ENCODE results near the gene TNPO1. TPM values are rescaled to one million over a fixed set of nuclear protein-coding genes. Genes with fewer than 3 reads are reported as not detected.
A peak's percentile ranks its signal among the peaks of the same experiment; 100 is the strongest.

Gene TNPO1
- total and polyA plus RNA-seq, 12 donors = 5.3 to 78.0 (median 67.5) TPM

GRCh38 chr5:72936893-72937292 is 120.4 kb downstream of the TNPO1 start:
- Histone ChIP-seq H3K4me3 (no peak overlapping the region), H3K4me1 (peaks cover 0 to 41% (median 21%) of the 10 kb centered on the region in 9 donors), H3K27me3 (no peaks in the 10 kb centered on the region), H3K27ac (peak overlapping the region in 3 of 10 donors; percentile 63 to 85 (median 82)), H3K36me3 (no peaks in the 10 kb centered on the region), H3K9me3 (no peaks in the 10 kb centered on the region)
- 93 to 94% methylated on average over 4 of the region's 4 CpGs for WGBS, 2 donors
- ATAC-seq (no peak), DNase-seq (no peak)
- intact Hi-C loops (cut with DNase I) = no loop called here
- TF ChIP-seq, protein P1, sequence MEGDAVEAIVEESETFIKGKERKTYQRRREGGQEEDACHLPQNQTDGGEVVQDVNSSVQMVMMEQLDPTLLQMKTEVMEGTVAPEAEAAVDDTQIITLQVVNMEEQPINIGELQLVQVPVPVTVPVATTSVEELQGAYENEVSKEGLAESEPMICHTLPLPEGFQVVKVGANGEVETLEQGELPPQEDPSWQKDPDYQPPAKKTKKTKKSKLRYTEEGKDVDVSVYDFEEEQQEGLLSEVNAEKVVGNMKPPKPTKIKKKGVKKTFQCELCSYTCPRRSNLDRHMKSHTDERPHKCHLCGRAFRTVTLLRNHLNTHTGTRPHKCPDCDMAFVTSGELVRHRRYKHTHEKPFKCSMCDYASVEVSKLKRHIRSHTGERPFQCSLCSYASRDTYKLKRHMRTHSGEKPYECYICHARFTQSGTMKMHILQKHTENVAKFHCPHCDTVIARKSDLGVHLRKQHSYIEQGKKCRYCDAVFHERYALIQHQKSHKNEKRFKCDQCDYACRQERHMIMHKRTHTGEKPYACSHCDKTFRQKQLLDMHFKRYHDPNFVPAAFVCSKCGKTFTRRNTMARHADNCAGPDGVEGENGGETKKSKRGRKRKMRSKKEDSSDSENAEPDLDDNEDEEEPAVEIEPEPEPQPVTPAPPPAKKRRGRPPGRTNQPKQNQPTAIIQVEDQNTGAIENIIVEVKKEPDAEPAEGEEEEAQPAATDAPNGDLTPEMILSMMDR (IDR thresholded peaks at IDR 0.05) = no peak

- no peaks in the 10 kb centered on the region for H3K27me3 ChIP-seq
- DNase-seq = no peak
- peak in 3 of 8 donors; percentile 45 to 67 (median 49) for ATAC-seq
- no peak overlapping the region for H3K4me3 ChIP-seq
- intact Hi-C loops (cut with DNase I) = loop anchor here in 1 of 10 donors (1.0 kb wide), 1 partner anchor 18 kb away; no protein-coding TSS in a partner anchor
- WGBS, 2 donors = 68 to 80% methylated on average over 3 of the region's 3 CpGs
- no peaks in the 10 kb centered on the region for H3K9me3 ChIP-seq
- H3K27ac ChIP-seq = peak overlapping the region in 9 of 10 donors; percentile 21 to 85 (median 63)
- H3K36me3 ChIP-seq = no peaks in the 10 kb centered on the region
- TF ChIP-seq, protein P1 (IDR thresholded peaks at IDR 0.05) = no peak
- H3K4me1 ChIP-seq = peaks cover 0 to 41% (median 21%) of the 10 kb centered on the region in 9 donors
Measured at GRCh38 chr5:72937517-72938061, 121.1 kb downstream of the TNPO1 start.

- Histone ChIP-seq H3K4me1 (peaks cover 0 to 41% (median 21%) of the 10 kb centered on the region in 9 donors), H3K27me3 (no peaks in the 10 kb centered on the region), H3K4me3 (no peak overlapping the region), H3K36me3 (no peaks in the 10 kb centered on the region), H3K9me3 (no peaks in the 10 kb centered on the region), H3K27ac (peak overlapping the region in 9 of 10 donors; percentile 21 to 85 (median 63))
- WGBS, 2 donors = 27 to 33% methylated on average over 1 of the region's 1 CpG
- intact Hi-C loops (cut with DNase I) = loop anchor here in 1 of 10 donors (1.0 kb wide), 1 partner anchor 17 kb away; no protein-coding TSS in a partner anchor
- peak; percentile 74 to 91 (median 87) for ATAC-seq
- peak in 1 of 2 donors; percentile 27 for DNase-seq
- TF ChIP-seq, protein P1 (IDR thresholded peaks at IDR 0.05) = no peak
Measured at GRCh38 chr5:72938206-72938605, 121.7 kb downstream of the TNPO1 start.

- ATAC-seq = peak in 3 of 8 donors; percentile 43 to 57 (median 55)
- no peaks in the 10 kb centered on the region for H3K27me3 ChIP-seq
- DNase-seq = no peak
- H3K9me3 ChIP-seq = no peaks in the 10 kb centered on the region
- 56 to 66% methylated on average over 4 of the region's 4 CpGs for WGBS, 2 donors
- H3K27ac ChIP-seq = peak overlapping the region in 1 of 10 donors; percentile 82
- no peaks in the 10 kb centered on the region for H3K36me3 ChIP-seq
- H3K4me1 ChIP-seq = peaks cover 0 to 41% (median 21%) of the 10 kb centered on the region in 9 donors
- H3K4me3 ChIP-seq = no peak overlapping the region
- TF ChIP-seq, protein P1 (IDR thresholded peaks at IDR 0.05) = no peak
- intact Hi-C loops (cut with DNase I) = no loop called here
Measured at GRCh38 chr5:72940082-72940481, 123.6 kb downstream of the TNPO1 start.

Data from heart right ventricle (tissue), 16 donors.